SHP77 (cell line): ENCODE results near the gene UQCC2.
A peak's percentile ranks its signal among the peaks of the same experiment; 100 is the strongest.

Source experiments
- DNase-seq, 2 experiments: peaks; one replicate each; lab custom pipeline; 2025; lab: John Stamatoyannopoulos, UW

Gene UQCC2

DNA sequence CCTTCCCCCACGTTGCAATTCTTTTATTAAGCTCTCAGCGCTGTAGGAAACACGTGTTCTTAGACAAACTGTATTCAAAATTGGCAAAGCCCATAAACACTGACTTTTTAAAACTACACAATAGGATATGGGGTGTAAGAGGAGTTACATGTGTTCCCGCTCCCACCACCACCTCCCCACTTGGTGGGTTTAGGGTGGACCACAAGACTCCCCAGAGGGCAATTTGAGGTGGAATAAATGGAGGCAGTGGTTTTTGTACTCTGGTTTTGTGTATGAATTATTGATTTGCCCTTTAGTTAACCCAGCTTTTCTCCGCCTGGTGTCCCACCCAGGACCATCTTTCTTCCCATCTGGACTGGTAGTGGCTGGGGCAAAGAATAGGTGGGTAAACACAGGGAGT, 3.7 kb downstream of the UQCC2 start:
- no peak for DNase-seq

DNA sequence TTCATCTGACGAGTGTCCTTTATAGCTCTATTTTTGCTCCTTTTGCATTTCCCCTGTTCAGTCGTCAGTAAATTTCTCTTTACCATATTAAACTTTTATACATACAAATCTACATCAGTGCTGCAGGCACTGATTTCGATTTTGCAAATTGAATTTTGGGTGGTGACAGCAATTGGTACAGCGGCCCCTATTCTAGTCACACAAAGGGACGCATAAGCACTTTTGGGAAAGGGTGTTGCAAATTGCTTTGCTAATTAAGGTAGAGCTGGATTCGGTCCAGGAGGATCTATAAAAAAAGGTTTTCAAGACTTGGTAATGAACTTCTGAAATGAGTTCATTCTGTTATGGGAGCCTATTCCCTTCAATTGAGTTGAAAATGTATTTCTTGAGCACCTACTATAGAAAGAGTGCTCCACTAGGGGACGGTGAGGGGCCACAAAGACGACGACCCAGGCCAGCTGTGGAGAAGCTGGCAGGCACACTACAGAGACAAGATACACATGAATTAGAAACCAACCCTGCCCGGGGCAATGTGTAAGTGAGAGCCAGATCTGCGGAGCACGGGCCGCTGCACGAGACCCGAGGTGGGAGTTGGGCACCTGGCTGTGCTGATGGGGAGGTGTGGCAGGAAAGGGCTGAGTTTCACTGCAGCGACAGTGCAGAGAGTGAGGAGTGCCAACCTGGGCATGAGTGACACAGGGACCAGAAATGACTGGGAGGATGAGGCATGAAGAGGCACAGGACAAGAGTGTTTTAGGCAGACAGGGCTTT, 5.4 kb downstream of the UQCC2 start:
- DNase-seq = no peak

DNA sequence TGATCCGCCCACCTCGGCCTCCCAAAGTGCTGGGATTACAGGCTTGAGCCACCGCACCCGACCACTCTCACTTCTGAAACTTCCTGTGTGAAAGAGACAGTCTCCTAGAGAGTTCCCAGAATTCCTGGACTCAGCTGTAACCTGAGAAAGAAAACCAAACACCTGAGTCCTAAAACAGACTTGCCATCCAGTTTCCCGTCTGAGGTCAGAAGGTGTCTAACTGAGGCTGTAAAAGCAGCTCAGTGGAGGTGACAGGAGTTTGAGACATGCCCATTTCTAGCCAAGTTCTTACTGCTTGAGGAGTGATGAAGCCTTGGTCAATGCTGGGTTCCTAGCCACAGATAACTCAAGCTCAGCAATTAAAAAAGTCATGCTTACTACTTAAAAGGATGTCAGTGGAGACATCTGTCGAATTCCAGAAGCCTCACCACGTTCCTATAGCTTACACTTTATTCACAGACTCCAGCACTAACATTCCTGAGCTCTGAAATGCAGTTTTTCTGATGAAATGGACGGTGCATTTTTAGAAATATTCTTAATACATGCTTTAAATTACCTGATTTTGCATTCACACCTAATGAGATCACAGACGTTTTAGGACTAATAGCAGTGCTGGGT, 6.1 kb downstream of the UQCC2 start:
- no peak for DNase-seq

DNA sequence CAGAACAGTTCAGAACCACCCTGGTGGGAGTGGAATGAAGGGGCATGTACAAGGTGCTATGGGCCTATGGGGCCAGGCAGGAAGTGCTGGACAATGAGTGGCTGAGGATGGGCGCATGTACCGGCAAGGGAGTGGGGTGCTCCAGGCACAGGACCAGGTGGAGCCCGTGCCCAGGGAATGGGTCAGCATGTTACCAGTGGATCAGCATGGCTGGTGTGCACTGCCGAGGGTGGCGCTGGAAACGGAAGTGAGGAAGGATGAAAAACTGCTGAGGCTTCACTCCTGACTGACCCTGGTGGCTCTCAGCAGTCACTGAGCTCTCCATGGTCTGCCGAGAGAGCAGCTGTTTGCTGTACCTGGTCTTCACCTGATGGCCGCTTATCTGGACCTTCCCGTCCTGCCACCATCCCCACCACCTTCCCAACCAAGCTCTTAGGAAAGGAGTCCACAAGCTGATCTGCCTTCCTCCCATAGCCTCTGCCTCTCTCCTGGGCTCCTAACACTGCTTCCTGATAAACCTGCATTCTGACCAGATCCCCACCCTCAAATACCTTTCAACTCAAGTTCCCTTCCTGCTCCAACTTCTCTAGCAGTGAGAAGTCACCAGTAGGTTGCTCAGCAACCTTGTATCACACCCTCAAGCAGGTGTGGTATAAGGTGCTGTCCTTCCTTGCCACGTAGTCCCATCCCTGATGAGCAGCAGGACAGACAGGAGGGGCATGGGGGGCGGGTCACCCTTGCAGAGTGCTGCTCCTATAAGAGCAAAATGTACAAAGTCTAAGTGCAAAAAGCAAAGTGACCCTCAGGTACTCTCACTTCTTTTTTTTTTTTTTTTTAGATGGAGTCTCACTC, 7.1 kb downstream of the UQCC2 start:
- DNase-seq = no peak

GRCh38 chr6:33702345-33702977, 9.0 kb downstream of the UQCC2 start:
- DNase-seq = peak; percentile 15 to 24

DNA sequence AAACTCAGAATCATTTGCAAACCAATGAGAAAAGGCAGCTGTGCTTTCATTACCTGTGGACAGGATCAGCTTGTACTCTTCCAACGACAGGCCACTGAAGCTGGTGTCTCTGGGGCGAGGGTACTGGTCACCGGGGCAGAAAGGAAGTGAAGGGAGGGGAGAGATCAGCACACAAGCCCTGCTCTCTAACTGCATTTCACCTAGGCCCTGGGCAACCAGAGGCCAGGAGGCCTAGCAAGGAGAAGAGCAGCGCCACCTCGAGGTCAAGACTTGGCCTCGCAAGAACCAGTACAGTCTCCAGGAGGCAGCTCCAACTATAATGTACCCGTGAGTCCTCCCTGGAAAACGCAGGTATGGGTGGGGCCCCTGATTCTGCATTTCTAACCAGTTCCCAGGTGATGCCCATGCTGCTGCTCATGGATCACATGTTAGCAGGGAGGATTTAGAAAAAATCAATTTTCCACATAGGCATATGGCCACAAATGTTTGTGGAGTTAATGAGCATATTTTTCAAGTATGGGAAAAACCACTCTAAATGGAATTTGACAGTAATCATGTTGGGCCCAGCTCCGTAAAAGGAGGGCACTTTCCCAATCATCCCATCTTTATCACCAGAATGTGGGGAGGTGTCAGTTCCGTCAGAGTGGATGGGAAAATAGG, 11.0 kb downstream of the UQCC2 start:
- DNase-seq = peak; percentile 60 to 72

- DNase-seq = no peak
These were observed 11.8 kb downstream of the UQCC2 start for GRCh38 chr6:33699739-33700138.

DNA sequence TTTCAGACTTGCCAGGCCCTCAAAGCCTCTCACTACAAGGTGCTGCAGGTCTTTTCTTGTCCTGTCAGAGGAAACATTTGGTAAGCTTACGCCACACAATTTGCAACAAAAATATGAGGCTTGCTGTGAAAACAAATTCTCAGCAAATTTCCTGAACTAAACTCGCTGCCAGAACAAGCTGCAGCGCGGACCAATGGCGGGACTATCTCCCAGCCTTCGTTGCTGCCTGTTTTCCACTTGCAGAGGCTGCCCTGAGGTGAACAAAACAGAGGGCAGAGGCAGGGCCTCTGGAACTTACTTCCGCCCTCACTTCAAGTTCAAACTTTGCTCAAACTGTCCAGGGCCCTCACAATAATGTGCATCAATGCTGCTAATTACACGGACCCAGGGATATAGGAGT, 12.4 kb downstream of the UQCC2 start:
- DNase-seq = no peak

- no peak for DNase-seq
These were observed 13.0 kb downstream of the UQCC2 start for GRCh38 chr6:33698494-33698893.

DNA sequence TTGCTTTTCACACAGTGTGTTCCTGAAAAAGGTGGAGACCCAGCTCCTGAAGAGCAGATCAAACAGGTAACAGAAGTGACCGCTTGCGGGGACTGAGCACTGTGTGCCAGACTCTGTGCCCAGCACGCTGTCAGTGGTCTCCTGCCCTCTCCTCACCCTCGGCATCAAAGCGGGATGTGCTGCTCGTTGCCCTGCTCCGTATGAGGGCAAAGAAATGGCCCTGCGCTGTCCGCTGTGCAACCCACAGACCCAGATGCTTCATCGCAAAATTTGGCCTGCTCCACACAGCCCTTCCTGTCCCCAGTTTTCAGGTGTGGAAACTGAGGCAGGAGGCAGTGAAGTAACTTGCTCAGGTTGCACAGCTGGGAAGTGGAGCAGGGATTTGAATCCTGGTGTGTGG, 13.7 kb downstream of the UQCC2 start:
- no peak for DNase-seq

DNA sequence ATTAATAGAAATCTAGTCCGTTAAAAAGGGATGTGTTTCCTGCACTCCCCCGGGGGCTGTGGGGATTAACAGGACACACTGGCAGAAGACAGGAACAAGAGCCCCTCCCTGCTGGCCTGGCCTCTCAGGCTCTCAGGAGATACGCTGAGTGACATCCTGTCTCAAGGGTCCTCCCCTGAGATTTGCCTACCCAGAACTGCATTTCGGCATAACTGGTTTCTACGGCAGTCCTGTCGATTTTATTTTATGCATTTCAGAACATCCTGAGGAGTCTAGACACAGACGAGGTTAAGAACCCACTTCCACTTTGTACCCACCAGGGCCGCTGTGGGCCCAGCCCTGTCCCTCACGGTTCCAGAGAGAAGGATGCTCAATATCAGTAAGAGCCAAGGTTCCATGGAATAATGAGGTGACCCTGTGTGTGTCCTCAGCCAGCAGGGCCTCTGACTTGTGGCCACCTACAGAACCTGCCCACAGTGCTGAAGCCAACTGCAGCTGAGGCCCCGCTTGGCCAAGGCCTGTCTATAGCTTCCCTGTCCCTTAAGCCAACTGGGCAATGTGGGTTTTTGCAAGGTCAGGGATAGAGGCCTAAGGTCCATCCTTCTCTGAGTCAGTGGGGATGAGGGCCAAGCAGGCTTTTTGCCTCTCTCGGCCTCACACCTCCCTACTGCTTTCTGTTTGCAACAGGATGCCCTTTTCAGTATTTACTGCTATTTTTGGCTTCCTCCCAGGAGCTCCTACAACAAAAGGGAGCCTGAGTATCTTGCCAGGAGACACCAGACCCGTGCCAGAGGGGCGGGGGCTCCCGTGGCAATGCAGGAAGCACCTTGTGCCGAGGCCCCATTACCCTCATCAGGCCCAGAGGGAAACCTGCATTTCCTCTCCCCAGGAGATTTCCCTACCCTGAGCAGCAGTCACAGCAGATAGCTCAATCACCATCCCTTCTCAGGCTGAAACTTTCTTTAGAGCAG, 14.7 kb downstream of the UQCC2 start:
- peak; percentile 60 to 74 for DNase-seq

GRCh38 chr6:33696076-33696475, 15.4 kb downstream of the UQCC2 start:
- DNase-seq = no peak

DNA sequence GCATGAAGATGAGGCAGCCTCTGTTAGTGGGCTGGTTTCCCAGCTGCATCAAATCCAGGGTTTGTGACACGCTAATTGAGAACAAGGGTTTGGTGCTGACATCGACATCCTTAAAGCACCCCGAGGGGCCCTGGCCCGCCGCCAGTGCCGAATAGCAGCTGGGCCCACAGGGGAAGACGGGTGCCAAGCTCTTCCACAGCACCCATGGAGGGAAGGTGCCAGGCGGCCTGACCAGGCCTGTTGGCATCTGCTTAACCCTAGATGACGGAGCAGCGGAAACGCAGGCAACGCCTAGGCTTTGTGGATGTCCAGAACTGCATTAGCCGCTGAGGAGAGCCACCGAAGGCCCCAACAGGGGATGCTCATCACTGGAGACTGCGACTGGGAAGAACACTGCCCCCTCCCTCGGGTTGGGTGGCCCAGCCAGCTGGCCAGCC, 16.0 kb downstream of the UQCC2 start:
- DNase-seq = no peak

DNA sequence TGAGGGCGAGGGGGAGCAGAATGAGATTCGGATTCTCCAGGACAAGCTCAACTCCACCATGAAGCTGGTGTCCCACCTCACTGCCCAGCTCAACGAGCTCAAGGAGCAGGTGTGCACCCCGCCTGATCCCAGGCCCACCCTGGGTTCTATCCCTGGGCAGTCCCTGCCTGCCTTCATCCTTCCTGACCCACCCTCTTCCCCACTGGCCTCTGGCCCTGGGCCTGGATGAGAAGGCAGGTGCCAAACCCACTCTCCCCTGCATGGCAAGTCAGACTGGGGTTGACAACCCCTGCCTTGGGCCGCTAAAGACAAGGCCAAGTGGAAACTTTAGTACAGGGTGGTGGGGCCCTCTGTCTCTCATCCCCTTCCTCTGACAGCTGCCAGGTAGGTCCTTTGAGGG, 16.5 kb downstream of the UQCC2 start:
- DNase-seq = no peak

- DNase-seq = peak; percentile 60 to 70
These were observed 17.0 kb downstream of the UQCC2 start for GRCh38 chr6:33694401-33694931.

GRCh38 chr6:33693186-33694105, 18.1 kb downstream of the UQCC2 start:
- peak; percentile 9 to 57 for DNase-seq

DNA sequence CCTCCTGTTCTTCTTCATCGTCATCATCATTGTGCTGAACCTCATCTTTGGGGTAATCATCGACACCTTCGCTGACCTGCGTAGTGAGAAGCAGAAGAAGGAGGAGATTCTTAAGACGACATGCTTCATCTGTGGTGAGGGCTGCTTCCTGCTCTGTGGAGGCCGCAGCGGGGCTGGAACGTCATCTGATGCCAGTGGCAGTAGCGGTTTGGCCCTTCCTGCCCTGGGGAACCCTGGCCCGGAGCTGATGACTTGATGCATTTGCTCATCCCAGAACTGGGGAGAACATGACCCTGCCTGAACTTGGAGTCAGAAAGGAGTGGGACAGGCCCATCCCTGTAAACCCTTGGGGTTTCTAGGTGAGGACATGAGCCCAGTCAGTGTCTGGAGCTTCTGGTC, 18.7 kb downstream of the UQCC2 start:
- DNase-seq = no peak

- no peak for DNase-seq
These were observed 19.3 kb downstream of the UQCC2 start for GRCh38 chr6:33692078-33692759.
